ENCODE measurements around the gene SCN1A. TPM values are rescaled to one million over a fixed set of nuclear protein-coding genes. Genes with fewer than 3 reads are reported as not detected.

The SCN1A gene
- total and polyA plus RNA-seq, 12 donors = 0.11 to 1.3 (median 0.41) TPM; not detected in 1

DNA sequence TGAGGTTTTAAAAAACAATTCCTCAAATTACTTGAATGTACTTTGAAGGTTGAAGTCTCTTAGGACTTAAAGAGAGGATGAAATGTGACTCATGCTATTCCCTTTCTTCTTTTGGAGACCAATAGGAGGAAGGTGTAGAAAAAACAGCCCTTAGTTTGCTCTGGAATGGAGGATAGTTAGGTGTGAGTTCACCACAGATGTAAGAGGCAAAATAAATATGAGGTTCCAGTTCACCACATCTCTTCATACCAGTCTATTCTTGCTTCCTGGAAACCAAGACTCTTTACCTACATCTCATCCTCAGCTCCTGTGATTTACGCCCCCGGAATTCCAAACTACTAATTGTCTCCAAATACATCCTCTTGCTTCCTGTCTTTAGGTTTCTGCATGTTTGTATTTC is 96.8 kb downstream of the SCN1A start:
- no peaks in the 10 kb centered on the region for H3K4me1 ChIP-seq
- WGBS, 2 donors = 65 to 71% methylated on average over 2 of the region's 2 CpGs

DNA sequence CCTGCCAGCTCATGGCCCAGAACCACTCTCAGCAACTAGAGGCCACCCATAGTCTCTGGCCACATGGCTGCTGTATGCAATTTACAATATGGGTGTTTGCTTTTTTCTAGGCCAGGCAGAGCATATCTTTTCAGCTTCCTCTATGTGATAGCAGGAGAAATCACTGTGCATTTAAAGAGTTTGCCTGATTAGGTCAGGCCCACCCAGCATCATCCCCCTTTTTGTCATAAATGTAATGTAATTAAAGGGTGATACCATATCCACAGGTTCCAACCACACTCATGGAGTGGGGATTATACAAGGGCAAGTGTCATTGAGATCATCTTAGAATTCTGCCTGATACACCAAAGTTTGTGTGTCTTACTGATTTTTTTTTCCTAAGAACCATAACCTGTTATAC is 102.5 kb downstream of the SCN1A start:
- H3K9me3 ChIP-seq = no peaks in the 10 kb centered on the region
- TF ChIP-seq, protein P1, sequence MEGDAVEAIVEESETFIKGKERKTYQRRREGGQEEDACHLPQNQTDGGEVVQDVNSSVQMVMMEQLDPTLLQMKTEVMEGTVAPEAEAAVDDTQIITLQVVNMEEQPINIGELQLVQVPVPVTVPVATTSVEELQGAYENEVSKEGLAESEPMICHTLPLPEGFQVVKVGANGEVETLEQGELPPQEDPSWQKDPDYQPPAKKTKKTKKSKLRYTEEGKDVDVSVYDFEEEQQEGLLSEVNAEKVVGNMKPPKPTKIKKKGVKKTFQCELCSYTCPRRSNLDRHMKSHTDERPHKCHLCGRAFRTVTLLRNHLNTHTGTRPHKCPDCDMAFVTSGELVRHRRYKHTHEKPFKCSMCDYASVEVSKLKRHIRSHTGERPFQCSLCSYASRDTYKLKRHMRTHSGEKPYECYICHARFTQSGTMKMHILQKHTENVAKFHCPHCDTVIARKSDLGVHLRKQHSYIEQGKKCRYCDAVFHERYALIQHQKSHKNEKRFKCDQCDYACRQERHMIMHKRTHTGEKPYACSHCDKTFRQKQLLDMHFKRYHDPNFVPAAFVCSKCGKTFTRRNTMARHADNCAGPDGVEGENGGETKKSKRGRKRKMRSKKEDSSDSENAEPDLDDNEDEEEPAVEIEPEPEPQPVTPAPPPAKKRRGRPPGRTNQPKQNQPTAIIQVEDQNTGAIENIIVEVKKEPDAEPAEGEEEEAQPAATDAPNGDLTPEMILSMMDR (IDR thresholded peaks at IDR 0.05) = no peak
- no peak overlapping the region for H3K27ac ChIP-seq
- DNase-seq = no peak
- H3K36me3 ChIP-seq = no peaks in the 10 kb centered on the region
- H3K4me3 ChIP-seq = no peak overlapping the region
- H3K4me1 ChIP-seq = no peaks in the 10 kb centered on the region
- ATAC-seq = no peak
- intact Hi-C loops (cut with DNase I) = no loop called here
- H3K27me3 ChIP-seq = no peaks in the 10 kb centered on the region

More for the DNA sequence above, 96.8 kb downstream of the SCN1A start:
- intact Hi-C loops (cut with DNase I) = no loop called here
- Histone ChIP-seq H3K27me3 (no peaks in the 10 kb centered on the region), H3K36me3 (no peaks in the 10 kb centered on the region), H3K27ac (no peak overlapping the region), H3K9me3 (no peaks in the 10 kb centered on the region), H3K4me3 (no peak overlapping the region)
- ATAC-seq = no peak
- DNase-seq = no peak
- TF ChIP-seq, protein P1 (IDR thresholded peaks at IDR 0.05) = no peak

DNA sequence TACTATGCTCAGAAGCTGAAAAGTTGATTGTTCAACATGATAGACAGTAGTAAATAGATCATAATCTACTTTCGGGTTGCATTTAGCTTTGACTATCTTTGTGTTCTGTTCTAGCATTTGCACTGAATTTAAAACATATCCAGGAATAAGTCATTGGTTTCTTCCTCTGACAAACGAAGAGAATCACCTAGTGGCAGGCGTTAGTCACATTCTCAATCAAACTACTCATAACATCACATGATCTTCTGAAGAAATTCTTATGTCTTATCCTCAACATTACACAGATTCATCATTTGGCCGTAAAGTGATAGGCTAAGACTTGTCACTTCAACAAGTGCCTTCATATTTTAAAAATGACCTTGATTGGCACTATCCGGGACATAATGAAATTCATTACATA is 110.6 kb downstream of the SCN1A start:
- H3K9me3 ChIP-seq = peaks cover 0 to 6% (median 0%) of the 10 kb centered on the region in 11 donors
- ATAC-seq = no peak

DNA sequence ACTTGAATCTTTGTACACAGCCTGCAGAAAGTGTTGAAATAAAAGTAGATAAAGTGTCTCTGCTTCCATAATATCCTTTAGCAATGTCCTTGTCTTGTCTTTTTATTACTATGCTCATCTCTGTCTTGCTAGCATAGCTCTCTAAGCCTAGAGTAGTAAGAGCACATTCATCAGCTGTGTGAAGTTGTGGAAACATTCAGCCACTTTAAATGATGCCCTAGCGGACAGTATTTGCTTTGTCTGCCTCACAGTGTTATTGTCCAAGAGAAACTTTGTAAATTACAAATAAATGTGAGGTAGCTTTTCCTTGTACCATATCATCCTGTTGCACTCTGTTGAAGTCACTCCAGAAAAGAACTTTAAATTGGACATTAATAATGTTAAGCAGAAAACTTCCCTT is 113.9 kb downstream of the SCN1A start:
- H3K4me1 ChIP-seq = no peaks in the 10 kb centered on the region
- ATAC-seq (no peak), DNase-seq (no peak)
- no peak overlapping the region for H3K27ac ChIP-seq
- no peaks in the 10 kb centered on the region for H3K36me3 ChIP-seq
- WGBS, 2 donors = 58 to 74% methylated on average over 1 of the region's 1 CpG
- intact Hi-C loops (cut with DNase I) = no loop called here
- TF ChIP-seq, protein P1 (IDR thresholded peaks at IDR 0.05) = no peak
- peaks cover 0 to 4% (median 0%) of the 10 kb centered on the region in 11 donors for H3K9me3 ChIP-seq
- H3K27me3 ChIP-seq = no peaks in the 10 kb centered on the region
- no peak overlapping the region for H3K4me3 ChIP-seq

More for the DNA sequence above, 110.6 kb downstream of the SCN1A start:
- no peak overlapping the region for H3K4me3 ChIP-seq
- intact Hi-C loops (cut with DNase I) = no loop called here
- no peaks in the 10 kb centered on the region for H3K36me3 ChIP-seq
- no peaks in the 10 kb centered on the region for H3K27me3 ChIP-seq
- H3K27ac ChIP-seq = no peak overlapping the region
- H3K4me1 ChIP-seq = no peaks in the 10 kb centered on the region
- TF ChIP-seq, protein P1 (IDR thresholded peaks at IDR 0.05) = no peak
- WGBS, 2 donors = 58 to 62% methylated on average over 5 of the region's 5 CpGs
- DNase-seq = no peak

Data from heart right ventricle (tissue), 16 donors.